Stomach (tissue), 9 donors: ENCODE results near the gene HLA-DMB. TPM values are rescaled to one million over a fixed set of nuclear protein-coding genes. Genes with fewer than 3 reads are reported as not detected.
A peak's percentile ranks its signal among the peaks of the same experiment; 100 is the strongest.

Experiments used
- DNase-seq, 2 donors: peaks; one replicate each; pipeline versions ENCODE4 v3.0.0 to v3.0.0-alpha.2; 2013 to 2019
- H3K27ac ChIP-seq, 5 donors: fragments of 200-600 bp in 4 of 5; sonication (generic) in 4 of 5; one replicate each; pipeline ENCODE4 v1.5.1; 2013 to 2019; ENCODE audit warnings: mild to moderate bottlenecking in 1 of 5, moderate library complexity in 1 of 5
- H3K27me3 ChIP-seq, 3 donors: fragments of 200-600 bp; sonication (generic); one replicate each; pipeline ENCODE4 v1.5.1; 2017 to 2019; ENCODE audit warnings: mixed run types in 1 of 3
- H3K36me3 ChIP-seq, 4 donors: fragments of 200-600 bp; sonication (generic); 1 replicate in 3 of 4; 2 replicates in 1 of 4; pipeline ENCODE4 v1.5.1; 2016 to 2019
- H3K4me1 ChIP-seq, 4 donors: fragments of 200-600 bp; sonication (generic); one replicate each; pipeline ENCODE4 v1.5.1; 2016 to 2019
- H3K4me3 ChIP-seq, 4 donors: fragments of 200-600 bp; sonication (generic) in 3 of 4; one replicate each; pipeline ENCODE4 v1.5.1; 2016 to 2019; ENCODE audit warnings: mild to moderate bottlenecking in 1 of 4
- H3K9me3 ChIP-seq, 4 donors: fragments of 200-600 bp; sonication (generic); one replicate each; pipeline ENCODE4 v1.5.1; 2016 to 2019
- EP300 ChIP-seq: sonication (generic); formaldehyde crosslinking; IDR thresholded peaks from one replicate; pipeline ENCODE4 v1.6.1; 2017; ENCODE audit warnings: antibody characterized with exemption
- POLR2A ChIP-seq, 4 donors: fragments of 450-650 bp; IDR thresholded peaks; one replicate each; pipeline ENCODE4 v1.6.1; 2016; ENCODE audit warnings: antibody characterized with exemption in 4 of 4, control low read depth in 2 of 4, mild to moderate bottlenecking in 1 of 4, moderate library complexity in 1 of 4
- POLR2AphosphoS5 ChIP-seq, 3 donors: sonication (generic); formaldehyde crosslinking; IDR thresholded peaks; one replicate each; pipeline ENCODE4 v1.6.1; 2016; ENCODE audit warnings: antibody characterized with exemption in 3 of 3
- WGBS, 5 donors: extraction: QIAGEN DNeasy Blood & Tissue Kit in 3 of 5; methylation state at CpG; one replicate each; pipeline versions ENCODE4 v1.1.5 to v1.1.7; 2013 to 2018; 5-methylcytosine and 5-hydroxymethylcytosine counted together
- intact Hi-C: fragments of 100-400 bp; cut with DNase I; formaldehyde crosslinking; loops from one replicate; pipeline ENCODE4 v1.15.1; 2023; ENCODE audit warnings: low total_unique reads
- polyA plus RNA-seq, 3 donors: library from polyadenylated mRNA; stranded (reverse); fragments of 200-250 nt; gene quantifications; one replicate each; pipeline ENCODE4 v1.2.3, GENCODE V29; 2013
- total RNA-seq, 5 donors: library from RNA; depleted of rRNA; stranded (reverse); fragments of >200 nt; gene quantifications; one replicate each; pipeline versions ENCODE4 v1.1.0 to v1.2.3, GENCODE V29; 2014 to 2016
- TF ChIP-seq, protein P1 (sequence below), 7 experiments: fragments of 450-650 bp in 4 of 7; fragments of 200-600 bp in 3 of 7; sonication (generic) in 3 of 7; IDR thresholded peaks; one replicate each; pipeline ENCODE4 v1.5.1; 2016 to 2019; ENCODE audit warnings: antibody characterized with exemption in 7 of 7, control low read depth in 2 of 7, mild to moderate bottlenecking in 1 of 7
- donor health status: healthy with polysubstance abuse.
- donor health status: Bipolar disorder and iron deficiency.
- donor health status: healthy.

HLA-DMB gene
- total and polyA plus RNA-seq, 8 donors: 7.6 to 27.1 (median 11.8) TPM; not detected in 1

DNA sequence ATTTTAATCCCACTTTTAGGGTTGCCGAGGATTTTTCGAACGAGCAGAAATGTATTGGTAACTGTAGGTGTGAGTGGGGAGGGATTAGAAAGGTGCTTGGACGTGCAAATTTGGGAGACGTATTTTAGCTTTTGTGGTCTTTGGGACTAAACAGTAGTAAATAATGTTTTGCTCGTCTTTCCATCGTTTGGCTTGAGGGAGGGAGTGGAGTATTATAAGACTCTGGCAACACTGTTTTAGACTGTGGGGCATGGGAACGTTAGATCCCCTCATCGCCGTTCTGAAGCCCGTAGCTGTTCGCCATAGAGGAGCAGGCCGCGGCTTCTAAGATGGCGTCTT, 30.4 kb upstream of the HLA-DMB start:
- peak overlapping the region; percentile 93 to 100 (median 99) for H3K27ac ChIP-seq
- intact Hi-C loops: no loop called here
- no peak for TF ChIP-seq POLR2A (IDR thresholded peaks at IDR 0.05)
- no peak for TF ChIP-seq EP300
- no peak for TF ChIP-seq POLR2AphosphoS5 (IDR thresholded peaks at IDR 0.05)
- TF ChIP-seq, protein P1, sequence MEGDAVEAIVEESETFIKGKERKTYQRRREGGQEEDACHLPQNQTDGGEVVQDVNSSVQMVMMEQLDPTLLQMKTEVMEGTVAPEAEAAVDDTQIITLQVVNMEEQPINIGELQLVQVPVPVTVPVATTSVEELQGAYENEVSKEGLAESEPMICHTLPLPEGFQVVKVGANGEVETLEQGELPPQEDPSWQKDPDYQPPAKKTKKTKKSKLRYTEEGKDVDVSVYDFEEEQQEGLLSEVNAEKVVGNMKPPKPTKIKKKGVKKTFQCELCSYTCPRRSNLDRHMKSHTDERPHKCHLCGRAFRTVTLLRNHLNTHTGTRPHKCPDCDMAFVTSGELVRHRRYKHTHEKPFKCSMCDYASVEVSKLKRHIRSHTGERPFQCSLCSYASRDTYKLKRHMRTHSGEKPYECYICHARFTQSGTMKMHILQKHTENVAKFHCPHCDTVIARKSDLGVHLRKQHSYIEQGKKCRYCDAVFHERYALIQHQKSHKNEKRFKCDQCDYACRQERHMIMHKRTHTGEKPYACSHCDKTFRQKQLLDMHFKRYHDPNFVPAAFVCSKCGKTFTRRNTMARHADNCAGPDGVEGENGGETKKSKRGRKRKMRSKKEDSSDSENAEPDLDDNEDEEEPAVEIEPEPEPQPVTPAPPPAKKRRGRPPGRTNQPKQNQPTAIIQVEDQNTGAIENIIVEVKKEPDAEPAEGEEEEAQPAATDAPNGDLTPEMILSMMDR (IDR thresholded peaks at IDR 0.05): peak in 1 of 7 experiments; percentile 3
- H3K4me3 ChIP-seq: peak overlapping the region; percentile 73 to 99 (median 88)
- peaks cover 32 to 37% (median 34%) of the 10 kb centered on the region in 4 donors for H3K4me1 ChIP-seq
- no peaks in the 10 kb centered on the region for H3K27me3 ChIP-seq
- no peaks in the 10 kb centered on the region for H3K9me3 ChIP-seq
- peaks cover 32 to 41% (median 37%) of the 10 kb centered on the region in 4 donors for H3K36me3 ChIP-seq
- 0 to 1% (median 0%) methylated on average over 15 of the region's 15 CpGs for WGBS, 5 donors
- no peak for DNase-seq

DNA sequence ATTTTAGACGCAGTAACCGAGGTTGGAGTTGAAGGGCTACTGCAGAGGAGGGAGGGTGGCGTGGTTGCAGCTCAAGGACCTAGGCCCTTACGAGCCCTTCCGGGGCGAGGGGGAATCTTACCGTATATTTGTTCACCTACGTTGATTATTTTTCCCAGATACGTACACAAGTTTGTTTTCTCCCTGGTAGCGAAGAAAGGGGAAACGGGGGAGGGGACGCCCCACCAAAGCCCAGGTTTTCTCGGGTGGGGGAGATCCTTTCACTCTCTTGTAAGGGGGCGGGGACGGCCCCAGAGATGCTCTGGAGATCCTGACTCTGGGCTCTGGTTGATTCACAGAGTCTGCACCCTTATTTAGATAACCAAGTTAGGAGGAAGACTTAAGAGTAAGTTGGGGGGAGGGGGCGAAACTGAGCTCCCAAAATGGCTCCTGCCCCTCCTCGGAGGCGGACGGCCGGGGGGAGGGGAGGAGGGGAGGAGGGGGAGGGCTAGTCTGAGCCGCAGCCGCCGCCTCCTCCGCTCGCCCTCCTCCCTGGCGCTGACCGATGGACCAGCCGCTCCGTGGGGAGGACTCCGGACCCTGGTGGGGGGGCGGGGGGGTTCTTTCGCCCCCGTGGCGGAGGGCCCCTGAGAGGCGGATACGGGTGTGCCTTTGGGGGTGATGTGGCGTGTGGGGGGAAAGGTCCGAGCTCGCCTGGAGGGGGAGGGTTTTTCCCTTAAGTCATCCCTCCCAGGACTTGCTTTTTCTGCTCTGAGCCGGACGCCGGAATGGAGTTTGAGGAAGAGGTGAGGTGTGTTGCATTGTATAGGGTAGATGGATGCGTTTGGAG, 29.8 kb upstream of the HLA-DMB start:
- no peaks in the 10 kb centered on the region for H3K9me3 ChIP-seq
- H3K4me3 ChIP-seq: peak overlapping the region; percentile 73 to 99 (median 88)
- H3K27ac ChIP-seq: peak overlapping the region; percentile 93 to 100 (median 99)
- TF ChIP-seq POLR2AphosphoS5 (IDR thresholded peaks at IDR 0.05): peak; percentile 3 to 63 (median 45)
- no peak for TF ChIP-seq EP300
- H3K27me3 ChIP-seq: no peaks in the 10 kb centered on the region
- H3K36me3 ChIP-seq: peaks cover 26 to 35% (median 31%) of the 10 kb centered on the region in 4 donors
- WGBS, 5 donors: 0 to 2% (median 1%) methylated on average over 20 to 42 of the region's 43 CpGs
- intact Hi-C loops: no loop called here
- peaks cover 32 to 35% (median 34%) of the 10 kb centered on the region in 4 donors for H3K4me1 ChIP-seq
- peak; percentile 89 to 96 for DNase-seq

DNA sequence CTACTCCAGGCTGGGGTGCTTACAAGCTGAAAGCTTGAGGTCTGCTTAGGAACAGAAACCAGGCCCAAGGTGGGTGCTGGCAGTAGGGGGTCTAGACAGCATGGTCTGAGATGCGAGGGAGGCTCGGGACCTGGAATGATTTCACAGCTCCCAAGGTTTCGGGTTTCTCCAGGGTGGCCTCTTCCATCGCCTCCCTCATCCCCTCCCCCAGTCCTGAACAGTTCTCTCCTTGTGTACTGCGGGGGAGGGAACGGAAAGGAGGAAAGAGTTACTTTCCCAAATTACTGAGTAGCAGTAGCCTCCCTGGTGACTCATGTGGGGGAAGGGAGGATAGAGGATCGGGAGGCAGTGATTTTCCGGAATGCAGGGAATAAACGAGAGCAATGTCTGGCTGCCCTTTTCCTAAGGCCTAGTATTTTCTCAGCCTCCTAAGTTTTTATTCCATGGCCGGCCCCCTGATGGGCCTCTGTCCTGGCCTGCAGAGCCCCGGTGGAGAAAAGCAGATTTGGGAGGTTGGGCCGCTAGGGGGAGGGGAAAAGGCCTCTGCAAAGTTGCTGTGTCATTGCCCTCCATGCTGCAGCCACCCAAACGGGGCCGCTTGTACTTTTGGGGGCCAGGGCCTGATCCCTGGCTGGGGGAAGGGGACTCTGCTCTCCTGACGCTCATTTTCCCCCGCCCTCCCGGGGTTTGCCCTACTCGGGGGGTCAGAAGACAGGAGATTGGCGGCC, 29.0 kb upstream of the HLA-DMB start:
- intact Hi-C loops: no loop called here
- Histone ChIP-seq H3K27ac (peak overlapping the region; percentile 93 to 100 (median 99)), H3K36me3 (peaks cover 18 to 27% (median 23%) of the 10 kb centered on the region in 4 donors), H3K4me1 (peaks cover 26 to 34% (median 27%) of the 10 kb centered on the region in 4 donors), H3K9me3 (no peaks in the 10 kb centered on the region), H3K4me3 (peak overlapping the region; percentile 73 to 99 (median 88)), H3K27me3 (no peaks in the 10 kb centered on the region)
- peak; percentile 24 to 82 (median 81) for TF ChIP-seq POLR2AphosphoS5 (IDR thresholded peaks at IDR 0.05)
- peak; percentile 37 for TF ChIP-seq EP300
- no peak for TF ChIP-seq POLR2A (IDR thresholded peaks at IDR 0.05)
- TF ChIP-seq, protein P1 (IDR thresholded peaks at IDR 0.05): peak in 5 of 7 experiments; percentile 11 to 71 (median 48)
- peak; percentile 76 to 91 for DNase-seq
- WGBS, 5 donors: 0 to 1% (median 1%) methylated on average over 18 to 19 of the region's 19 CpGs

DNA sequence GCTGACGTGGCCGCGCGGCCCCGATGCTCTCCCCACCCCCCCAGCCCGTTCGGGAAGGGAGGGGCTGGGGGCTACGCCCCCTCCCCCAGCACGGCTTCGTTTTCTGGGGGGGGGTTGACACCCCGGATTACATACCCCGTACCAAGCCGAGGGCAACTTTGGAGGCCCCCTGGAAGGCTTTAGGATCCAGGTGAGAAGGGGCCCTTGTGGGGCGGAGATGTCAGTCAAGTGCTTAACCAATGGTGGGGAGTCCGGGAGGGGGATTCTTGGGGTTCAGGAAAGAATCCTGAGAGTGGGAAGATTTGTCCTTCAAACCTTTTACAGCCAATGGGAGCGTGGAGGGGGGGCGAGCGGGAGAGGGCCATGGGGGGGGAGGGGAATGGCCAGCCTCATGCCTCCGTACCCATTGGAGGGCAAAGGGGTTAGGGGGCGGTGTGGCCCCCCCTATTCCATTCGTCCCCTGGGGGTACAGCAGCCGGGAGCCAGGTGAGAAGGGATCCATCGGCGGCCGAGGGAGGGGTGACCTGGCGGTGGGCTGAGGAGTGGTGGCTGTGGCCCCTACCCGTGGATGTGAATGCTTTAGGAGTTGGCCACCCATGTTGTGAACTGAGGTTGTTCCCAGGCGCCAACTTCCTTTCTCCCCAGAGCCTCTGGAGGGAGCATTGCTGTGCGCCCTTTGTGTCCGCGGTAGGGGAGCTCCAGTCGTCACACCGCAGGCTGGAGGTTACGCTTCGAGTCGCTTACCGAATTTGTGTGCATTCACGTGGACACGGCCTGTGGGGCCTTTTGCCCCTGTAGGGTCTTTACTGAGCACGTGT, 28.2 kb upstream of the HLA-DMB start:
- intact Hi-C loops: no loop called here
- no peaks in the 10 kb centered on the region for H3K27me3 ChIP-seq
- H3K36me3 ChIP-seq: peaks cover 11 to 19% (median 16%) of the 10 kb centered on the region in 4 donors
- H3K4me1 ChIP-seq: peaks cover 19 to 34% (median 20%) of the 10 kb centered on the region in 4 donors
- peak; percentile 61 to 92 for DNase-seq
- peak overlapping the region; percentile 73 to 99 (median 88) for H3K4me3 ChIP-seq
- TF ChIP-seq POLR2AphosphoS5 (IDR thresholded peaks at IDR 0.05): peak in 2 of 3 donors; percentile 25 to 26
- TF ChIP-seq POLR2A (IDR thresholded peaks at IDR 0.05): no peak
- H3K9me3 ChIP-seq: no peaks in the 10 kb centered on the region
- WGBS, 5 donors: 0 to 1% (median 0%) methylated on average over 20 to 40 of the region's 40 CpGs
- H3K27ac ChIP-seq: peak overlapping the region; percentile 93 to 100 (median 99)
